ENCODE data around the gene ULK4.

DNA sequence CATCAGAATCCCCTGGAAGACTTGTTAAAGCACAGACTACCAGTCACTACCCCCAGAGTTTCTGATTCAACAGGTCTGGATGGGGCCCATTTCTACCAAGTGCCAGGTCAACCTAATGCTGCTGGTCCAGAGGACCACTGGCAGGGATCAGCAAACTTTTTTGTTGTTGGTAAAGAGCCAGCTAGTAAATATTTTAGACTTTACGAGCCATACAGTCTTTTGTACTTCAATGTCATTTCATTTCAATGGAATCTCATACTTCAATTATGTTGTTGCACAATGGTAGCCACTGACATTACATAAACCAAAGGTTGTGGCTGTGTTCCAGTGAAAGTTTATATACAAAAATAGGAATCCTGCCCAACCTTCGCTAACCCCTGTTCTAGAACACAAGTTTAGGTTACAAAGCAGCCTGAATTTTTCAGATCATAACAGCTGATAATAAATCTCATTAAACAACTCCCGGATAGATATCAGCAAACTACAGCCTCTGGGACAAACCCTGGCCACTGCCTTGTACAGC lies 28.7 kb downstream of the ULK4 start:
- TF ChIP-seq, protein P1, sequence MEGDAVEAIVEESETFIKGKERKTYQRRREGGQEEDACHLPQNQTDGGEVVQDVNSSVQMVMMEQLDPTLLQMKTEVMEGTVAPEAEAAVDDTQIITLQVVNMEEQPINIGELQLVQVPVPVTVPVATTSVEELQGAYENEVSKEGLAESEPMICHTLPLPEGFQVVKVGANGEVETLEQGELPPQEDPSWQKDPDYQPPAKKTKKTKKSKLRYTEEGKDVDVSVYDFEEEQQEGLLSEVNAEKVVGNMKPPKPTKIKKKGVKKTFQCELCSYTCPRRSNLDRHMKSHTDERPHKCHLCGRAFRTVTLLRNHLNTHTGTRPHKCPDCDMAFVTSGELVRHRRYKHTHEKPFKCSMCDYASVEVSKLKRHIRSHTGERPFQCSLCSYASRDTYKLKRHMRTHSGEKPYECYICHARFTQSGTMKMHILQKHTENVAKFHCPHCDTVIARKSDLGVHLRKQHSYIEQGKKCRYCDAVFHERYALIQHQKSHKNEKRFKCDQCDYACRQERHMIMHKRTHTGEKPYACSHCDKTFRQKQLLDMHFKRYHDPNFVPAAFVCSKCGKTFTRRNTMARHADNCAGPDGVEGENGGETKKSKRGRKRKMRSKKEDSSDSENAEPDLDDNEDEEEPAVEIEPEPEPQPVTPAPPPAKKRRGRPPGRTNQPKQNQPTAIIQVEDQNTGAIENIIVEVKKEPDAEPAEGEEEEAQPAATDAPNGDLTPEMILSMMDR (IDR thresholded peaks at IDR 0.05; ENCODE audit: low read depth, low read length): no peak
- TF ChIP-seq EZH2phosphoT487 (IDR thresholded peaks at IDR 0.05; ENCODE audit: low read depth): no peak

All from OCI-LY3 (cell line).